SU-DHL-6 (cell line): ENCODE results near the gene AKT1S1.

Experiments
- H2AFZ ChIP-seq: fragments of 200-600 bp; sonication (generic); 2 replicates; pipeline ENCODE4 v1.6.1; 2014; ENCODE audit warnings: low read depth, mild to moderate bottlenecking, moderate library complexity, mixed read lengths, antibody characterized with exemption, low read length; ENCODE audit not compliant: severe bottlenecking
- H3F3A ChIP-seq: fragments of 200-600 bp; shearing (Covaris generic); 2 replicates; pipeline ENCODE4 v1.6.0; 2016; ENCODE audit warnings: antibody characterized with exemption, mild to moderate bottlenecking; ENCODE audit not compliant: insufficient read depth
- H3K27ac ChIP-seq: fragments of 200-600 bp; sonication (generic); 2 replicates; pipeline ENCODE4 v1.5.1; 2016; ENCODE audit warnings: low read depth, mild to moderate bottlenecking, low read length, moderate library complexity, mixed read lengths
- H3K27me3 ChIP-seq: fragments of 200-600 bp; sonication (generic), shearing (Covaris generic); 2 replicates; pipeline ENCODE4 v1.6.0; 2014; ENCODE audit warnings: mild to moderate bottlenecking, low read length
- H3K36me3 ChIP-seq: fragments of 200-600 bp; sonication (generic); 2 replicates; pipeline ENCODE4 v1.6.1; 2014; ENCODE audit warnings: mild to moderate bottlenecking, low read length, mixed read lengths
- H3K4me2 ChIP-seq: fragments of 300-600, 200-600 bp; shearing (Covaris generic), sonication (generic); 2 replicates; pipeline ENCODE4 v1.6.0; 2014; ENCODE audit warnings: low read length, low read depth, mild to moderate bottlenecking; ENCODE audit not compliant: poor library complexity, severe bottlenecking
- H3K4me3 ChIP-seq: fragments of 200-600 bp; sonication (generic); 2 replicates; pipeline ENCODE4 v1.5.1; 2014; ENCODE audit warnings: antibody characterized with exemption, low read length, mild to moderate bottlenecking, mixed read lengths; ENCODE audit not compliant: insufficient read depth, poor library complexity, severe bottlenecking
- H3K79me2 ChIP-seq: fragments of 200-600 bp; sonication (generic); 2 replicates; pipeline ENCODE4 v1.6.1; 2014; ENCODE audit warnings: mild to moderate bottlenecking, low read length, moderate library complexity; ENCODE audit not compliant: insufficient read depth
- H3K9ac ChIP-seq: fragments of 200-600 bp; sonication (generic); 2 replicates; pipeline ENCODE4 v1.7.0; 2014; ENCODE audit warnings: mild to moderate bottlenecking, low read length
- H3K9me2 ChIP-seq: fragments of 200-600 bp; sonication (generic); replicated peaks from 2 replicates; pipeline ENCODE4 v1.6.1; 2014; ENCODE audit warnings: low read length; ENCODE audit not compliant: insufficient read depth
- H3K9me3 ChIP-seq: fragments of 200-600 bp; sonication (generic); 2 replicates; pipeline ENCODE4 v1.6.1; 2014; ENCODE audit warnings: low read length, mixed read lengths; ENCODE audit not compliant: insufficient read depth
- H4K20me1 ChIP-seq: fragments of 200-600 bp; sonication (generic); 2 replicates; pipeline ENCODE4 v1.6.1; 2014; ENCODE audit warnings: low read depth, mild to moderate bottlenecking, antibody characterized with exemption, low read length, moderate library complexity, mixed read lengths
- EZH2phosphoT487 ChIP-seq: fragments of 200-600 bp; sonication (generic), shearing (Covaris generic); conservative IDR thresholded peaks from 2 replicates; pipeline ENCODE4 v1.6.1; 2018; ENCODE audit warnings: mild to moderate bottlenecking, antibody characterized with exemption, low read length, moderate library complexity, mixed read lengths
- TF ChIP-seq, protein P1 (sequence below): fragments of 200-600 bp; sonication (generic); IDR thresholded peaks from one replicate; pipeline ENCODE4 v1.5.1; 2017; ENCODE audit warnings: antibody characterized with exemption, mild to moderate bottlenecking, low read length, moderate library complexity; ENCODE audit not compliant: insufficient read depth, poor library complexity, severe bottlenecking

The AKT1S1 gene

DNA sequence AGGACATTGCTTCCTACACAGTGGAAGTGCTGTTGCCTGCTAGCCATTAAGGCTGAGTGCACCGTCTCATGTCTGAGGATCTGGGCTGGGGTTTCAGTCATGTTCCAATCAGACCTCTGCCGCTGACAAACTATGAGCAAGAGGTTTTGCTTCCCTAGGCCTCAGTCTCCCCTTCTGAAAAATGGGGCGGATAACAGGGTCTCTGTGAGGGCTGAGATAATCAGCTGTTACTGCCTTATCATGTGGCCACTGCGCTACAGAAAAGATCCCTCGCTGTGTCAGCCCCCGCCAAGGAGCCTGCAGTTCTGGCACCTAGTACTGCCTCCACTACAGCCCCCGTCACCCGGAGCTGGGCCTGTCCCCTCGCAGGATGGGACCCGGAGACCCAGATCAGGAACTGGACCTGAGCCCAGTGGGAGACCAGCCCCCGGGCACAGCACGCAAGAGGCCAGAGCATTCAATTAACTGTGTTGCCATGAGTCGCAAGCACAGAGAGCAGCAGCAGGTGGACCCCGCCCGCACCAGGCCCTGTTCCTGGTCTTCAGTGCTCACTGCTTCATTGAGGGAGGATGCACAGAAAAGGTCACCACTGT lies 6.8 kb downstream of the AKT1S1 start:
- peaks cover 16% of the 10 kb centered on the region for H3K79me2 ChIP-seq
- H2AFZ ChIP-seq: no peak overlapping the region
- no peaks in the 10 kb centered on the region for H3K27me3 ChIP-seq
- peak overlapping the region; percentile 70 for H3K4me3 ChIP-seq
- 0 out of 2 replicates have a peak, but pooled peaks cover 4% of the 10 kb centered on the region for H3K9me3 ChIP-seq
- H3F3A ChIP-seq: peaks cover 20% of the 10 kb centered on the region; the same call in 1 of the 2 replicates
- peak overlapping the region; percentile 68 for H3K9ac ChIP-seq
- H3K9me2 ChIP-seq: no peaks in the 10 kb centered on the region
- H3K4me2 ChIP-seq: peak overlapping the region; percentile 66
- H3K36me3 ChIP-seq: no peaks in the 10 kb centered on the region
- peak overlapping the region; percentile 63 for H3K27ac ChIP-seq
- TF ChIP-seq, protein P1, sequence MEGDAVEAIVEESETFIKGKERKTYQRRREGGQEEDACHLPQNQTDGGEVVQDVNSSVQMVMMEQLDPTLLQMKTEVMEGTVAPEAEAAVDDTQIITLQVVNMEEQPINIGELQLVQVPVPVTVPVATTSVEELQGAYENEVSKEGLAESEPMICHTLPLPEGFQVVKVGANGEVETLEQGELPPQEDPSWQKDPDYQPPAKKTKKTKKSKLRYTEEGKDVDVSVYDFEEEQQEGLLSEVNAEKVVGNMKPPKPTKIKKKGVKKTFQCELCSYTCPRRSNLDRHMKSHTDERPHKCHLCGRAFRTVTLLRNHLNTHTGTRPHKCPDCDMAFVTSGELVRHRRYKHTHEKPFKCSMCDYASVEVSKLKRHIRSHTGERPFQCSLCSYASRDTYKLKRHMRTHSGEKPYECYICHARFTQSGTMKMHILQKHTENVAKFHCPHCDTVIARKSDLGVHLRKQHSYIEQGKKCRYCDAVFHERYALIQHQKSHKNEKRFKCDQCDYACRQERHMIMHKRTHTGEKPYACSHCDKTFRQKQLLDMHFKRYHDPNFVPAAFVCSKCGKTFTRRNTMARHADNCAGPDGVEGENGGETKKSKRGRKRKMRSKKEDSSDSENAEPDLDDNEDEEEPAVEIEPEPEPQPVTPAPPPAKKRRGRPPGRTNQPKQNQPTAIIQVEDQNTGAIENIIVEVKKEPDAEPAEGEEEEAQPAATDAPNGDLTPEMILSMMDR: no peak
- no peak for TF ChIP-seq EZH2phosphoT487
- no peaks in the 10 kb centered on the region for H4K20me1 ChIP-seq

DNA sequence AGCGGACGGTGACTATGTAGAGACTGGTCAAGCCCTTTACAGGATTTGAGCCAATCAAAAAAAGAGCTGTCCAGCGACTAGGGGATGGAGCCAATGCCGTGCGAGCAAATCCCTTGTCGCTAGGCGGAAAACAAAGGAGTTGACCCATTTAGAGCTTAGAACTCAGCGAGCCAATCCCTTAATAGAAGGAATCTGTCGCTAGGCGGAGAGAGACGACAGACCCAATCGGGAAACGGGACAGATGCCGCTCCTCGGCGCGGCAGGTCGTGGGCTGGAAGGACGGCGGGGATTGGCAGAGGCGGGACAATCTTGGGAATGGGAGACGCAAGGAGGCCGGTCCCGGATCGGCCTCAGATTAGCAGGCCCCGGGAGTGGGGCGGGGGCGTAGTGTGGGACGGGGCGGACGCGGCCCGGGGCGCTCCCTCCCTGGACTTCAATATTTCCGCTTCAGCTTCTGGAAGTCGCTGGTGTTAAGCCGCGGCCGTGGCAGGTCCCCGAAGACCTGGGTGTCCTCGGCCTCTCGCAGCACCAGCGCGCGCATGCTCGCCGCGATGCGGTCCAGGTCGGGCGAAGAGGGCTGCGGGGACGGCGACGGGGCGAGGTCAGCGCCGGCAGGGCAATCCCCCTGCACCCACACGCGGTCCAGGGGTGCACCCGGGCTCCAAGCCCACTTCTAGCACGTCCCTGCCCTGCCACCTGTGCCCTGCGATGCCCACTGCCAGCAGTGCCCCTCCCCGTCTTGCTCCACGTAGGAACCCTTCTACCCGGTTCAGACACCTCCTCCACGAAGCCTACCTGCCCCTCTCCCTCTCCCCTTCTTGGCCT lies 7.5 kb downstream of the AKT1S1 start:
- Histone ChIP-seq H3K4me2 (peak overlapping the region; percentile 66), H3K4me3 (peak overlapping the region; percentile 70), H3K9me2 (no peaks in the 10 kb centered on the region), H2AFZ (peak overlapping the region; percentile 65), H3F3A (peaks cover 20% of the 10 kb centered on the region; the same call in 1 of the 2 replicates), H3K79me2 (peaks cover 22% of the 10 kb centered on the region), H3K27me3 (no peaks in the 10 kb centered on the region), H3K27ac (peak overlapping the region; percentile 63), H3K9ac (peak overlapping the region; percentile 68), H4K20me1 (no peaks in the 10 kb centered on the region), H3K36me3 (no peaks in the 10 kb centered on the region), H3K9me3 (0 out of 2 replicates have a peak, but pooled peaks cover 4% of the 10 kb centered on the region)
- TF ChIP-seq, protein P1: no peak
- TF ChIP-seq EZH2phosphoT487: no peak

DNA sequence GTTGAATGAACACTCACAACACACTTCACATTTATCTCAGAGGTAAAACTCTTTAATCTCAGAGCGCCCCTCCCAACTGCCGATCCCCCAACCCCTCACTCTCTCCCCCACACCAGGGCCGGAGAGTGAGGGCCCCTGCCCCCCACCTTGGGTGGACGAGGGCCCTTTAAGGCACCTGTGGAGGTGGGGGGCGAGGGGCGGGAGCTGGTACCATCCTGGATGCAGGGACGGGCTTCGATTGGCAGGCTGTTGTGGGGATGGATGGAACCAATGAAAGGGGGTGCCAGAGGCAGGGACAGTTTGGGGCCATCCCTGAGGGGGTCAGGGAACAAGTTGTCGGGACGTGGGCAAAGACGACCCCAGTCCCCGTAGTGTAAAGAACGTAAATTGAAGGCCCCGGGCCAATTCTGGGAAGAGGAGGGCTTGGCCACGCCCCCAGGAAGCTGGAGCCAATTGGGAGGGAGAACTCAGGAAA lies 8.1 kb downstream of the AKT1S1 start:
- Histone ChIP-seq H3K9ac (peak overlapping the region; percentile 43), H3K9me3 (0 out of 2 replicates have a peak, but pooled peaks cover 4% of the 10 kb centered on the region), H3K27ac (peak overlapping the region; percentile 36), H3K27me3 (no peaks in the 10 kb centered on the region), H2AFZ (peak overlapping the region; percentile 65), H3K4me2 (peak overlapping the region; percentile 66), H3K36me3 (no peaks in the 10 kb centered on the region), H3F3A (peaks cover 20% of the 10 kb centered on the region; the same call in 1 of the 2 replicates), H3K9me2 (no peaks in the 10 kb centered on the region), H4K20me1 (no peaks in the 10 kb centered on the region), H3K4me3 (peak overlapping the region; percentile 39), H3K79me2 (peaks cover 24% of the 10 kb centered on the region)
- TF ChIP-seq, protein P1: no peak
- TF ChIP-seq EZH2phosphoT487: no peak
